Renal cortical epithelial cell (primary cell): ENCODE results near the gene FRAS1. TPM values are rescaled to one million over a fixed set of nuclear protein-coding genes. Genes with fewer than 3 reads are reported as not detected.

Experiments used
- DNase-seq: peaks from one replicate; pipeline ENCODE4 v3.0.0-alpha.2; 2011; ENCODE audit warnings: low read depth
- total RNA-seq: library from RNA; depleted of rRNA; stranded (reverse); fragments of >200 nt; gene quantifications from 2 replicates; pipeline ENCODE4 v1.2.3, GENCODE V29; 2014

FRAS1 gene
- total RNA-seq, 1 donor from 2014 or later, result 30.3 TPM

DNA sequence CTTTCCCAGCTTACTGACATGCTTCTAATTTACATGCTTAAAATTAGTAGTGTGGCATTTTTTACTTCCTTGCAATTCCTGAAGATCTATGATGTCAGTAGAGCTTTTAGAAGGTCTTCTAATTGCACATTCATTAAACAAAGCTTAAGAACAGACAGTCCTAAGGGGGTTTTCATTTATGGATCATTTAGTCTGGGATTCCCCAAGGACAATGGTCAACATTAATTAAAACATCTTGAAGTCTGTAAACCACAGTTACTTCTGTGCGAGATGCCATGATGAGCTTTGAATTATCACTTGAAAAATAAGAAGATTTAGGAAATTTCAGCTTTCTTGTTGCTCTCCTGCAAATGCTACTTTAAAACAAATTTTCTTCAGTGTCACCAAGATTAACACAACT, 514.7 kb downstream of the FRAS1 start:
- no peak for DNase-seq

DNA sequence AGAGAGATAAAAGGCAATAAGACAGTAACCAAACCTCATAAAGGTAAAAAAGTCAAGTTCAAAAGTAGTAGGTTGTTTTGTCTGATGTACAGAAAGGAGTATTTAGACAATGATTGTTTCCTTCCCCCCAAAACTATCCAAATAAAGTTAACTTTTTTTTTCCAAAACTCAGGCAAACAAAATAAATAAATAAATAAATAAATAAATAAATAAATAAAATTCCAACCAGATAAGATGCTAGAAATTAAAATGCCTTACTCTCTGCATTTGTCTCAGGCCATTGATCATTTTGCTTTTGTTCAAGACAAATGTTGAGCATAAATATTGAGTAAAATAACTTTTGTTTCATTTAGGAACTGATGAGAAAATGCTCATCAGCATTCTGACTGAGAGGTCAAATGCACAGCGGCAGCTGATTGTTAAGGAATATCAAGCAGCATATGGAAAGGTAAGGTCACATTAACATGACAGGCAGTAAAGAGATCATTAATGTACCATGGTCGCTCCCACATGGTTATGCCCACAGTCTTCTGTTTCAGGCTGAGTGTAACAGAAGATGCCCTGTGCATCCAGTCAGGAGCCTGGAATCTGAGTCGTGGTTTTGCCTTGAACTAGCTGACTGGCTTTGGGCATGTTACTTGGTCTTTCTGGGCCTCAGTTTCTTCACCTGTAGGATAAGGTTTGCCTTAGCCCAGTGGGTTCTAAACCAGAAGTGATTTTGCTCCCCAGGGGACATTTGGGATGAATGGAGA, 521.7 kb downstream of the FRAS1 start:
- DNase-seq, result no peak

DNA sequence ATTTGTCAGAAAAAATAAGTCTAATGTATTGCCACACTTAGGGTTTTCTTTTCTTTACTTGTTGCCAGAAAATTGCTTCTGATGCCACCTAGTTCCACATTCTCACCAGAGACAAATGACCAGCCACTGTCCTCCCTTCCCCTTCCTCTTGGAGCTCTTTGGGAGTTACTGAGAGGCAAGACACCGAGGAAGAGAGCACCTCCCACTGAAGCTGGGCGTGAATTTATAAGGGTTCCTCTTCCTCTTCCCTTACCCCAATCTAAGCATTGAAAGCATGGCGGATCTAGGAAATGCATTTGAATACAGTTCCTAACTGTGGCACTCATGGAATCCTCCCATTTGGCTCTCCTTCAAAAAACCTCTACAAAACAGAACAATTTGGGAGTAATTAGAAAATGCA, 524.5 kb downstream of the FRAS1 start:
- no peak for DNase-seq

DNA sequence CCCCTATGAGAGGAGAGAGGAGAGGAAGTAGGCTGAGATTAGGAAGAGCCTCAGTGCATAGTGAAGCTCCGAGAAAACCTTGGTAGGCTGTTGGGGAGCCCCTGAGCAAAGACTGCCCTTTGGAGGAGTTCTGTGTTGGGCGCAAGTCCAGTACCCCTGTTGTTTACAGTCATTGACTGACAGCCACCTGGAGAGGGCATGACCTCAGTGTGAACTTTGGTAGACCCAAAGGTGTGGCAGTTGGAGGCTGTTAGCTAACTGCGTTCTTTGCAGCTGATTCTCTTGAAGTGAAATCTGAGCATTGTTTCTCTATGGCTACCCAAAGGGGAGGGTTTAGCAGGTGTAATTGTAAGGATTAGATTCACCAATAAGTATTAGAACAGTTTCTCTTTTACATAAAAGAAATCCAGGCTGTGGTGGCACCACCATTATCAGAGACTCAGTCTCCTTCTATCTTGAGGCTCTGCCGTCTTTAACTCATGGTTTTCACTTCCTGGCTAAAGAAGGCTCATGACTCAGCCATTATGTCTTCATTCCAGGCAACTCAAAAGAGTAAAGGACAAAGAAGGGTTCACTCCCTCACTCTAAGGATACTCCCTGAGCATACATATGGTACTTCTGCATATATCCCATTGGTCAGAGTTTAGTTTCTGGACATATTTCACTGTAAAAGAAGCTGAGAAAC, 527.9 kb downstream of the FRAS1 start:
- no peak for DNase-seq

DNA sequence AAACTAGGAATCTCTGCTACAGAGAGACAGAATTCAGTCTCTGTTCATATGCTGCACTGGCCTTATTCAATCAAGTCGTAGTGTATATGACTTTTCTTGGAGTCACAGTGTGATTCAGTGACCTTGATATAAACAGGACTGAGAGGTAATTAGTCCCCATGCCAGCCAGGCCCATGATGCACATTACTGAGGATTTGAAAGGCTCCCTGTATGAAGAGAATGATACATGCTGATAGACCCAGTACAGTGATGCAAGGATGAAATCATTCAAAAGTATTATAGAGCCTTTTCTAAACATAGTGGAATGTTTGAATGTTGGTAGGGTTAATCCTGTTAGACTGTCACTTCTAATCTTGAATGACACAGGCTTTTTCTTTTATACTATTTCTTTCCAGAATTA, 528.5 kb downstream of the FRAS1 start:
- DNase-seq, result no peak

DNA sequence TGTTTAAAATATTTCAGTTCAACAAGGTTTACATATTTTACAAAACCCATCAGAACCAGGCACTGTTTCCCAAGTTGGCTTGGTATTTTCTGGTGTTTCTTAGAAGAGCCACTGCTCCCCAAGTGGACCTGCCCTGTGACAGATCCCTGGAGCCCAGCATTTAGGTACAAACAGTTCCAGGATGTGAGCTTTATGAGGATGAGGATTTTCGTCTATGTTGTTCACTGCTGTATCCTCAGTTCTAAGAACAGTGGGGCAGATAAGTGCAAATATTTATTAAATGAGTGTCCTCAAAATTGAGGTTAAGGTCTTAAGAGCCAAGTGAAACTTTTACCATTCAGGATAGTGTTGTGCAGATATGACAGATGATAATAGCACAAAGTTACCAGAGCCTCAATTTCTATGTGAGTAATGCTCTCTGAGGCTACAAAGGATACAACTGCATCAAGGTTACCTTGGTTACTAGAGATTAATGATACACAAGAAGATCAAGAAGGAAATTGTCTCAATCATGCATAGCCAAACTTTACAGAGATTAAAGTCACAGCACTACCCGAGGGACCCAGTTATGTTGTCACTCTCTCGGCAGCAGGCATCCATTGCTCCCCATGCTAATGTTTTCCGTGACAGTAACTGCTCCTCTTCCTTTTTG, 531.9 kb downstream of the FRAS1 start:
- DNase-seq, result peak; percentile 20

DNA sequence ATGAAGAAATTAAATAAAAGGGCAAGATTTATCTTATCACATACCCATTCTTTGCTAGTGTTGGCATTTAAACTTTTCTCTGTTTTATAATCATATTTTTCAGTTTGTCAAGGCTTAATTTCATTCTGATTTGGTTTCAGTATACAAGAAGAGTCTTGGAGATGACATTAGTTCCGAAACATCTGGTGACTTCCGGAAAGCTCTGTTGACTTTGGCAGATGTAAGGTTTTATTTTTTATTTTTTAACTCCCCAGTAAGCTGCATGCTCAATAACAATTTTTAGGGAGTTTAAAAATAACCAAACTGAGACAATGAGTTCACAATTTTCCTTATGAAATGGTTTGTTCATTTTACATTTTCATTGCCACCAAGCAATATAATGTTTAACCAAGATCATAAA, 534.3 kb downstream of the FRAS1 start:
- DNase-seq, result no peak

DNA sequence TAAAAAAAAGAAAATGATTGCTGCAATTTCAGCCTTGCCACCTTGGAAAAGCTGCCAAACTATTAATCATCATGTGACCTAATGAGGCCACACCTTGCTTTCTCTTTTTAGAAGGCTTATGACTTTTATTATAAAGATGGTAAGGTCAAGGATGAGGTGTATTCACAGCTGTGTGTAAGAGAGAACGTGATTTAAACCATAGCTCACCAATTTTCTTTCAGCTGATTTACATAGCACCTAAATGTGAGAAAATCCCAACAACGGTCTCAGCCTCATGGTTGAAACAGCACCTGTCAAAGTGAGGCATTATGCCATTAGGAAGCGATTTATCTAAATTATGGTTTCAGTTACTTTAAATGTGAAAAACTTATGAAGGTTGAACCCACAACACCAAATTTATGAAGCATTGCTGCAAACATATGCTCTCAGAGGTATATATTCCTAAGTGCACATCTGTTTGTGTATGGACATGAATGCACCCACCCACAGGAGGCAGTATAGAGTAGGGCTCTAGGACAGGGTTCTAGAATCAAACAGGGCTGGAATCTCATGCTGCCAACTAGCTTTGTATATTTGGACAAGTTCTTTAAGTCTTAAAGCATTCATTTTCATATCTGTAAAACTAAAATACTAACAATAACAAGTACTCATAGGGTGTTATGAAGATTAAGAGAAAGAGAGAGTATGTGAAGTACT, 535.1 kb downstream of the FRAS1 start:
- DNase-seq, result no peak

Other genes with a start within 250 kb of the FRAS1 start
- 11.6 and 57.5 TPM in 2 replicates for gene CNOT6L, start 238.0 kb upstream of the FRAS1 start, total RNA-seq
- gene MRPL1, start 194.5 kb upstream of the FRAS1 start, total RNA-seq, result 41.3 and 51.7 TPM in 2 replicates